Suppressor macrophage treated with lipopolysaccharide for 4 hours (primary cell): ENCODE results near the gene CNTNAP5.

Experiments used
- DNase-seq: peaks from one replicate; pipeline ENCODE4 v3.0.0-alpha.2; 2020

Gene CNTNAP5

DNA sequence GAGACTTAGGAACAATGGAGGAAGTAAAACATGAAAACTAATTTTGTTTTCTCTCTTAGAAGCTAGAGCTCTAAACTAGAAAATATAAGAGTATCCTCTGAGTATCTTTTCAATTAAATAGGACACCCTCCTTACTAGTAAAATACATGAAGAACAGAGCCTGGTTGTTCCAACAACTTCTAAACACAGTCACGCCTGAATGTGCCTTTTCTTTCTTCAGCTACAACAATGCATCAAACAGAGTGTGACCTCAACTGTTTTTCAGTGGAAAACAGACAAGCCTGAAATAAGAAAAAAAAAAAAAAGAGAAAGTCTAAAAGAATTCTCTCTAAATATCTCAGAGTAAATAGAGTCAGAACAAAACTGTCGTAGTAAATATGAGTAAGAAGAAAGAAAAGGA lies 928.8 kb downstream of the CNTNAP5 start:
- no peak for DNase-seq

- DNase-seq: no peak
These were observed 934.5 kb downstream of the CNTNAP5 start for GRCh38 chr2:124959581-124959980.

DNA sequence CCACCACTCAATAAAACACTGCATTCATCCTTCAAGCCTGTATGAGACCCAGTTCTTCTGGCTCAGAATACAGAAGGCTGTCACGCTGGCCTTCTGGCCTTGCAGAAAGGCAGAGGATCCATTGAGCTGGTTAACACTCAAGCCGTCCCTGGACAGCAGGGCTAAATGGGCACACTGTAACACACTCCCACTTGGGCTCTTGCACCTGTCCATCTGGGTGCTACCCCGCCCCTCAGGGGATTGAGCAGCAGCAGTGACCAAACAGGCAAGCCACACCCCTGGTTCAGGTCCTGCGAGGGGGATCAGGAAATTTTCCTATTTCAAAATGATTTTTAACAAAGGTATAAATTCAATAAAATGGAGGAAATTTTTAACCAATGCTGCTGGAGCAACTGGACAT lies 936.0 kb downstream of the CNTNAP5 start:
- DNase-seq: no peak
